Hepatocyte (in vitro differentiated cells): ENCODE measurements around the gene NDRG2. TPM values are rescaled to one million over a fixed set of nuclear protein-coding genes. Genes with fewer than 3 reads are reported as not detected.
A peak's percentile ranks its signal among the peaks of the same experiment; 100 is the strongest.

Experiments used
- DNase-seq: peaks from one replicate; pipeline ENCODE4 v3.0.0-alpha.2; 2016; ENCODE audit warnings: low spot score
- H2AFZ ChIP-seq: fragments of 200-600 bp; sonication (generic); 2 replicates; pipeline ENCODE4 v1.6.0; 2016; ENCODE audit warnings: antibody characterized with exemption, mild to moderate bottlenecking
- H3K27ac ChIP-seq: fragments of 200-600 bp; sonication (generic); 2 replicates; pipeline ENCODE4 v1.5.1; 2016; ENCODE audit warnings: mild to moderate bottlenecking
- H3K27me3 ChIP-seq: fragments of 200-600 bp; sonication (generic); 2 replicates; pipeline ENCODE4 v1.6.1; 2016
- H3K36me3 ChIP-seq: fragments of 200-600 bp; sonication (generic); replicated peaks from 2 replicates; pipeline ENCODE4 v1.5.1; 2016; ENCODE audit warnings: low read depth; ENCODE audit not compliant: insufficient read depth
- H3K4me1 ChIP-seq: fragments of 200-600 bp; sonication (generic); 2 replicates; pipeline ENCODE4 v1.5.1; 2016; ENCODE audit warnings: mild to moderate bottlenecking, moderate library complexity; ENCODE audit not compliant: insufficient read depth
- H3K4me2 ChIP-seq: fragments of 200-600 bp; sonication (generic); 2 replicates; pipeline ENCODE4 v1.6.0; 2016
- H3K4me3 ChIP-seq: fragments of 200-600 bp; sonication (generic); 2 replicates; pipeline ENCODE4 v1.5.1; 2016; ENCODE audit warnings: mild to moderate bottlenecking
- H3K79me2 ChIP-seq: fragments of 200-600 bp; sonication (generic); 2 replicates; pipeline ENCODE4 v1.6.0; 2017; ENCODE audit warnings: mild to moderate bottlenecking
- H3K9me2 ChIP-seq: fragments of 200-600 bp; sonication (generic); replicated peaks from 2 replicates; pipeline ENCODE4 v1.6.0; 2017; ENCODE audit warnings: mild to moderate bottlenecking; ENCODE audit not compliant: insufficient read depth
- H3K9me3 ChIP-seq: fragments of 200-600 bp; sonication (generic); 2 replicates; pipeline ENCODE4 v1.5.1; 2016; ENCODE audit warnings: low read depth, mild to moderate bottlenecking
- H4K20me1 ChIP-seq: fragments of 200-600 bp; sonication (generic); 2 replicates; pipeline ENCODE4 v1.6.0; 2016; ENCODE audit warnings: mild to moderate bottlenecking; ENCODE audit not compliant: insufficient read depth, poor library complexity, severe bottlenecking
- CTCF ChIP-seq: fragments of 200-600 bp; sonication (generic); IDR thresholded peaks from 2 replicates; pipeline ENCODE4 v1.5.1; 2016; ENCODE audit warnings: antibody characterized with exemption, mild to moderate bottlenecking; ENCODE audit not compliant: poor library complexity
- EZH2 ChIP-seq: fragments of 200-600 bp; sonication (generic); IDR thresholded peaks from 2 replicates; pipeline ENCODE4 v1.6.1; 2016; ENCODE audit warnings: antibody characterized with exemption, mild to moderate bottlenecking, borderline replicate concordance
- EZH2phosphoT487 ChIP-seq: fragments of 200-600 bp; sonication (generic); IDR thresholded peaks from one replicate; pipeline ENCODE4 v1.6.1; 2018; ENCODE audit warnings: antibody characterized with exemption, mild to moderate bottlenecking, low read depth, moderate library complexity; ENCODE audit not compliant: unreplicated experiment, severe bottlenecking
- WGBS: methylation state at CpG from one replicate; pipeline ENCODE4 v1.1.6; 2016; ENCODE audit warnings: low lambda C conversion rate; ENCODE audit errors: missing lambda C conversion rate; 5-methylcytosine and 5-hydroxymethylcytosine counted together
- polyA plus RNA-seq: library from polyadenylated mRNA; unstranded; fragments of >200 nt; fragmentation: Nextera tagmentation; extraction: Ambion mirVana; gene quantifications from 2 replicates; pipeline ENCODE4 v1.2.1, GENCODE V29; 2016
- total RNA-seq: library from RNA; depleted of rRNA; stranded (reverse); fragments of >200 nt; gene quantifications from 2 replicates; pipeline ENCODE4 v1.2.3, GENCODE V29; 2014

The NDRG2 gene
- total and polyA plus RNA-seq, 2 experiments from 2014 or later = 92.0 to 108 TPM

GRCh38 chr14:21059842-21060613 is 35.2 kb upstream of the NDRG2 start:
- H3K9me2 ChIP-seq = no peaks in the 10 kb centered on the region
- WGBS = 87% methylated on average over 8 of the region's 8 CpGs
- no peak overlapping the region for H3K4me3 ChIP-seq
- no peaks in the 10 kb centered on the region for H3K27me3 ChIP-seq
- peaks cover 23% of the 10 kb centered on the region for H3K4me1 ChIP-seq
- H3K9me3 ChIP-seq = no peaks in the 10 kb centered on the region
- no peak overlapping the region for H2AFZ ChIP-seq
- H3K4me2 ChIP-seq = peak overlapping the region; percentile 51
- DNase-seq = no peak
- no peaks in the 10 kb centered on the region for H4K20me1 ChIP-seq
- peak overlapping the region; percentile 71 for H3K27ac ChIP-seq
- TF ChIP-seq CTCF (no peak), EZH2phosphoT487 (no peak), EZH2 (no peak)
- no peaks in the 10 kb centered on the region for H3K79me2 ChIP-seq
- no peaks in the 10 kb centered on the region for H3K36me3 ChIP-seq

GRCh38 chr14:21058903-21059302 is 34.0 kb upstream of the NDRG2 start:
- H3K4me2 ChIP-seq = no peak overlapping the region
- peaks cover 23% of the 10 kb centered on the region for H3K4me1 ChIP-seq
- no peaks in the 10 kb centered on the region for H3K36me3 ChIP-seq
- H3K79me2 ChIP-seq = no peaks in the 10 kb centered on the region
- no peaks in the 10 kb centered on the region for H3K9me2 ChIP-seq
- H3K9me3 ChIP-seq = no peaks in the 10 kb centered on the region
- TF ChIP-seq EZH2phosphoT487 (no peak), CTCF (no peak), EZH2 (no peak)
- H4K20me1 ChIP-seq = no peaks in the 10 kb centered on the region
- H3K27me3 ChIP-seq = no peaks in the 10 kb centered on the region
- no peak overlapping the region for H2AFZ ChIP-seq
- H3K27ac ChIP-seq = no peak overlapping the region
- WGBS = 85% methylated on average over 5 of the region's 5 CpGs
- DNase-seq = no peak
- H3K4me3 ChIP-seq = no peak overlapping the region

GRCh38 chr14:21057803-21058675 is 33.2 kb upstream of the NDRG2 start, which contains the start of gene RNASE8:
TSS of gene RNASE8 (plus strand) at chr14:21057822. CDS start at chr14:21057893, 71 bp downstream.
- Histone ChIP-seq H3K27me3 (no peaks in the 10 kb centered on the region), H3K4me3 (no peak within 1 kb of the TSS), H3K9me2 (no peaks in the 10 kb centered on the region), H3K36me3 (no peaks in the 10 kb centered on the region), H3K4me1 (peaks cover 16% of the 10 kb centered on the region), H2AFZ (no peak within 1 kb of the TSS), H3K4me2 (no peak within 1 kb of the TSS), H3K9me3 (no peaks in the 10 kb centered on the region), H4K20me1 (no peaks in the 10 kb centered on the region), H3K27ac (no peak within 1 kb of the TSS), H3K79me2 (no peaks in the 10 kb centered on the region)
- 84% methylated on average over 8 of the region's 8 CpGs for WGBS
- no peak for TF ChIP-seq EZH2
- no peak for TF ChIP-seq EZH2phosphoT487
- no peak for TF ChIP-seq CTCF
- DNase-seq = no peak
